Measurements from ENCODE around the gene PACS1. TPM values are rescaled to one million over a fixed set of nuclear protein-coding genes. Genes with fewer than 3 reads are reported as not detected.
"Not testable (repeated sequence)": the region's sequence is repeated elsewhere in the genome, so short reads cannot be mapped to it uniquely, and the experiment has no call there.

PACS1 gene
- total RNA-seq, 1 experiment from 2014 or later, result 13.0 TPM

DNA sequence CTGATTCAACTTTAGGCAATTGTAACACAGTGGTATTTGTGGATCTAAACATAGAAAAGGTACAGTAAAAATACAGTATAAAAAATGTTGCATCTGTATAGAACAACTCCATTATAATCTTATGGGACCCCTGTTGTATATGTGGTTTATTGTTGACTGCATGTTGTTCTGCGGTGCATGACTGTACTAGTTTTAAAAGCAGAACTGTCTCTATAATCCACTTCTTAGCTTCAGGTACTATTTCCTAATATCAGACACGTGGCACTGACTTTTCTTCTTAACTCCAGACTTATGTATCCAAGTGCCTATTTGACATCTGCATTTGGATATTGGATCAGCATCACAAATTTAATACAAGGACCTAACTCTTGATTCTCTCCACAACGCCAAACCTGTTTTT lies 41.1 kb downstream of the PACS1 start:
- DNase-seq (ENCODE audit: low read depth), result no peak

DNA sequence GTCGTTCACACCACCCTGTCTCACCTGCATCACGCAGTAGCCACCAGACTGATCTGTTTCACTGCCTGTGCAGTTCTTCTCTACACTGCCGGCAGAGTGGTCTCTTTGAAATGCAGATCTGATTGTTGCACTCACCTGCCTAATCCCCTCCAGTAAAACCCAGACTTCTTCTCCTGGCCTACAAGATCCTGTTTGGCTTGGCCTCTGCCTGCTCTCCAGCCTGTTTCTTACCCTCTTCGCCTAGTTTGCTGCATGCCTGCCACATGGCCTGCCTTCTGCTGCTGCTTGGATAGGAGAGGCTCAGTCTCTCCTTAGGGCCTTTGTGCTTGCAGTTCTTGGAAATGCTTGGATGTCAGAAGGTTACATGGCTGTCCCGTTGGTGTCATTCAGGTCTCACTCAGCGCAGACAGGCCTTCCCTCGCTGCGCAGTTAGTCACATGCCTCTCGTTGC lies 42.0 kb downstream of the PACS1 start:
- DNase-seq (ENCODE audit: low read depth), result no peak

DNA sequence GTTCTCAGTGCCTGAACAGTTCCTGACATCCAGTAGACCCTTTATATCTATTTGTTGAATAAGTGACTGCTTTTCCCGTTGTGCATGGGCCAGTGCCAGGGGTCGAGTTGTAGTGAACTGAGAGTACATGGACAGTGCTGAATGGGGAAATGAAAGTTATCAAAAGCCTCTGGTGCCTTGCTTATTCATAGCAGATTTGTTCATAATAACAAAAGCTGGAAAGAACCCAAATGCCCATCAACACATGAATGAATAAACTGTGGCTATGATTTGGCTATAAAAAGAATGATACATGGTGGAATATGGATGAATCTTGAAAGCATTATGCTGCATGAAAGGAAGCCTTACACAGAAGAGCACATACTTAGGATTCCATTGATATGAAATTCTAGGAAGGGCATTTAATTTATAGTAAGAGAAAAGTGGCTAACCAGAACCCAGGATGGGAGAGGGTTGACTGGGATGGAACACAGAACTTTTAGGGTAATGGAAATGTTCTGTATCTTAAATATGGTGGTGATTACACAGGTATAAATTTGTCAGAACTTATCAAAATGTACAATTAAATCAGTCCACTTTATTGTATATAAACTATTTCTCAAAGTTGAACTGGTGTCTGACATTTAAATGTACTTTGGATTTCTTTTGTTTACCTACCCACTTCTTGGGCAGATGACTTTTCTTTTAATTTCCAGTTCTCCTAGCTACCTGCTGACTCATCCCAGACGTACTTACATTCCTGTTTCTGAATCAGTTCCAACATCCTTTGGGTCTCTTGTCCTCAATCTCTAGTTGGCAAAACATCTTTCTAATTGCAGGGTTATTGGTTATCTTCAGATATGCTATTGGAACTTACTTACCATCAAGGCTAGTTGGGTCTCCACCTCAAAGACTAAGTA lies 42.8 kb downstream of the PACS1 start:
- peak; percentile 78 for DNase-seq (ENCODE audit: low read depth)

DNA sequence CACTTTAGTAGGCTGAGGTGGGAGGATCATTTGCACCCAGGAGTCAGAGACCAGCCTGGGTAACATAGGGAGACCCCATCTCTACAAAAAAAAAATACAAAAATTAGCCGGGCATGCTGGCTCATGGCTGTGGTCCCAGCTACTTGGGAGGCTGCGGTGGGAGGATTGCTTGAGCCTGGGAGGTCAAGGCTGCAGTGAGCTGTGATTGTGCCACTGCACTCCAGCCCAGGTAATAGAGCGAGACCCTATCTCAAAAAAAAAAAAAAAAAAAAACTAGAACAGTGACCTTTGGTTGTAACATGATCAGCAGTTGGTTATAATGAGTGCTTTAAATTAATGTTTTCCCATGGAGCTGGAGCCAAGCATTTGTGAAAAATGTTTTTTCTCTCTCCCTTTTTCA lies 44.9 kb downstream of the PACS1 start:
- not testable (repeated sequence) for DNase-seq (ENCODE audit: low read depth)

DNA sequence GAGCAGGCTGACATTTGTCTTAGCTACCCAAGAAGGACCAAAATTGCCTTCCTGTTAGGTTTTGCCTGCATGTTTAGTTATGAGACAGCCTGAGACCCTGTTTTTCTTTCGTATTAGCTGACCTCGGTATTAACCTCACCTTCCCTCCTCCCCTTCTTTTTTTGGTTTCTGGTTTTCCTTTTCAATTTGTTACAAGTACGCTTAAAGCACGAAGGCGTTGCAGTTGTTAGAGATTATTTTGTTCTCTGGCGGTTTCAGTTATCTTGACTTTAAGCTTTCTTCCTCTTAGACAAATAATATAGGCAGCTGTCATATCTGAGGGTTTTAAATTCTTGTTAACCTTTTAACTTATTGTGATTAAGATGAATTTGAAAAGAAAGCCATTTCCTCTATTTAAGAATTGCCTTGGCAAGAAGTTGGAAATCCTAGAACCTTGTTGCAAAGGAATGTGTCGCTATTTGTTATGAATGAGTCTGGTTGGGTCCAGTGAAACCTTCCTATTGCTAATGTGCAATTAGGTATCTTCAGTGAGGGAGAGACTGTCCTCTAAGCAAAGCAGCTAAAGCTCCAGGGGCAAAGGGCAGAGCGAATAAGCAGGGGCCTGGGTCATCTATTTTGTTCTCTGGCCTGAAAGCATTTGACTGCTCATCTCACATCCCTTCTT lies 45.7 kb downstream of the PACS1 start:
- peak; percentile 37 for DNase-seq (ENCODE audit: low read depth)

DNA sequence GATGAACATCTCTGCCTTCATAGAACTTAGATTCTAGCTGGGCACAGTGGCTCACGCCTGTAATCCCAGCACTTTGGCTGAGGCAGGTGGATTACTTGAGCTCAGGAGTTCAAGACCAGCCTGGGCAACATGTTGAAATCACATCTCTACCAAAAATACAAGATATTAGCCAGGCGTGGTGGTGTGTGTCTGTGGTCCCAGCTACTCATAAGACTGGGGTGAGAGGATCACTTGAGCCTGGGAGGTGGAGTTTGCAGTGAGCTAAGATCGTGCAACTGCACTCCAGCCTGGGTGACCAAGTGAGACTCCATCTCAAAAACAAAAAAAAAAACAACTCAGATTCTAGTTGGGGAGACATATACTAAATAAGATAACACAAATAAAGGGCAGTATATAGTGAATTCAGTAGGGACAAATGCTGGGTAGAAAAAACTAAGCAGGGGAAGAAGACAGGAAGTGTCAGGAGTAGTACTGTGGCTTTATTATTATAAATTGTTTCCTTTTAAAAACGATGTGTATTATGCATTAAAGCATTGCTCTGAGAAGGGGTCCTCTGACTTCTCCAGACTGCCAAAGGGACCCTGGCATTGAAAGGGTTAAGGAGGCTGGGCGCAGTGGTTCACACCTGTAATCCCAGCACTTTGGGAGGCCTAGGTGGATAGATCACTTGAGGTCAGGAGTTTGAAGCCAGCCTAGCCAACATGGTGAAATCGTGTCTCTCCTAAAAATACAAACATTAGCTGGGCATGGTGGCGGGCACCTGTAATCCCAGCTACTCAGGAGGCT lies 46.7 kb downstream of the PACS1 start:
- no peak for DNase-seq (ENCODE audit: low read depth)

DNA sequence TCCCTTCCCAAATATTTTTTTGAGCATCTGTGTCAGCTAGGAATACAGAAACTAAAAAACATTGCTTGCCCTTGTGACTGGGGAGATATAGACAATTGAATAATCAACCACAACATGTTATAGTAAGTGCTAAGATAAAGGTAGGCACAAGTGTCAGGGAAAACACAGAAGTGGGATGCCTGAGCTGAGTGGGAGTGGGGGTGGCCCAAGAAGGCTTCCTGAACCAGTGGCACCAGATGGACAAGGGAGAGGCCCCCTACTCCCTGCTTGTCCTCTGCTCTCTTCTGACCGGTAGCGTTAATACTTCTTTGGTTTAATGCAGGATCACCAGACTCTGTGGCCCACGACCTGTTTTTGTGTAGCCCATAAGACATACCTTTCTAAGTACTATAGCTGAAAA lies 48.8 kb downstream of the PACS1 start:
- no peak for DNase-seq (ENCODE audit: low read depth)

DNA sequence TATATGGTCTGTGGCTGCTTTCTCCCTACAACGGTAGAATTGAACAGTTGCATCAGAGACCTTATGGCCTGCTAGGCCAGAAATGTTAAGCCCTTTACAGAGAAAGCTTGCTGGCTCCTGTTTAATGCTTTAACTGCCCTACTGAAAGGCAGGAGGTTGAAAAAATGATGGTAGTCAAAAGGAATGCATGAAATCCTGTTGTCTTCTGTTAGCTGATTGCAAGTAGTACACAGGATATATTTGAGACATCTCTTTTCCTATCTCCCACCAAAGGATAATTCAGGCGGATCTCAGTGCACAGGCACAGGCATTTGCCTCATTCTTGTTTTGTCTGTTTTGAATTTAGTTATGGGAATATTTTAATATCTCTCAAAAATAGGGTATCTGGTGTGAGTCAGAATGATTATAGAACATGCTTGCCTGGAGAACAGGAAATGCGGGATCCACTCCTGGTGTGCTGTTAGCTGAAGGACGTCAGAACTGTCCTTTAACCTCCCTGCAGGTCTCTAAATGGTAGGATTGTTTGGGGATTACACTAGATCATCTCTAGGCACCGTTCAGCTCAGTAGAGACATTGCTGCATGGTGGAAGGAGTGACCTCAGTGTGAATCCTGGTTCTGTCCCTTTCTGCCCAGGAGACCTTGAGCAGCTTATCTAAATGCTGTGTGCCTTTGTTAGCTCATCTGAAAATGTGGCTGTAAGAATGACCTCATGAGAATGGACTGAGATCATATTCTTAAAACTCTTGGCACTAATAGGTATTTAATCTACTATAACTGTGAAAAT lies 49.5 kb downstream of the PACS1 start:
- DNase-seq (ENCODE audit: low read depth), result peak; percentile 78

DNA sequence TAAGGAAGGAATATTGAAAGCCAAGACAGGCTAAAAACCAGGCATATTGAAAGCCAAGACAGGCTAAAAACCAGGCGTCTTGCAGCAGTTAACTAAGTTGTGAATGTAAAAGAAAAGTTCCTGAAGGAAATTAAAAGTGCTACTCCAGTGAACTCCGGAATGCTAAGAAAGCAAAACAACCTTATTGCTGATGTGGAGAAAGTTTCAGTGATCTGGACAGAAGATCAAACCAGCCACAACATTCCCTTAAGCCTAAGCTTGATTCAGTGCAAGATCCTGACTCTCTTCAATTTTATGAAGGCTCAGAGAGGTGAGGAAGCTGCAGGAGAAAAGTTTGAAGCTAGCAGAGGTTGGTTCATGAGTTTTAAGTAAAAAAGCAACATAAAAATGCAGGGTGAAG lies 51.4 kb downstream of the PACS1 start:
- no peak for DNase-seq (ENCODE audit: low read depth)

DNA sequence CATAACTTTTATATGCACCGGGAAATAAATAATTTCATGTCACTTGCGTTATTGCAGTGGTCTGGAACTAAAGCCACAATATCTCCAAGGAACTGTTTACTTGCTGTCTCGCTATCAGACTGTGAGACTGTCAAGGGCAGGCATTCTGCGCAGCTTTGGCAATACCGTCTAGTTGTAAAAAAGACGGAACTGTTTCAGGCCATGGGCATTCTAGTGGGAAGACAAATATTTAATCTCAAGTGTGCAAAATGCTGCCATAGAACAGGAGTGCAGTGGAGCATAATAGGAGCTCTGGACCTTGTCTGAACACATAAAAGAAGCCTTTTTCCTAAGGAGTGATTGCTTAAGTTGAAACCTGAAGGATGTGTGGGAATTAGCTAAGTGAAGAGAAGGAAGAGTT lies 53.8 kb downstream of the PACS1 start:
- no peak for DNase-seq (ENCODE audit: low read depth)

DNA sequence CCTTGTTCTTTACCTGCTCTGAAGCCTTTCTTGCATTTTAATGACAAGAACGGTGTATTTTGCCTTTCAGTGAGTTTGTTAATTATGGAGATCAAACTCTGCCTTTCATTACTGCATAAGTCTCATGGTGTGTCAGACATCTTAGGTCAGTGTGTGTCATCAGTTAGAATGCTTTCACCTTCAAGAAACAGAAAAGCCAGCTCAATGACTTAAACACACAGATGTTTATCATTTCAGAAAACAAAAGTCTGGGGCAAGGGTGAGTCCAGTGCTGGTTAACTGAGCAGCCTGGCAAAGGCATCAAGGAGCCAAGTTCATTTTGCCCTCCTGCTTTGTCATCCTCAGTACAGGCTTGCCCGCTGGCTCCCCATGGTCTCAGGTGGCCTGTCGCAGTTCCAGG lies 54.5 kb downstream of the PACS1 start:
- DNase-seq (ENCODE audit: low read depth), result peak; percentile 54

DNA sequence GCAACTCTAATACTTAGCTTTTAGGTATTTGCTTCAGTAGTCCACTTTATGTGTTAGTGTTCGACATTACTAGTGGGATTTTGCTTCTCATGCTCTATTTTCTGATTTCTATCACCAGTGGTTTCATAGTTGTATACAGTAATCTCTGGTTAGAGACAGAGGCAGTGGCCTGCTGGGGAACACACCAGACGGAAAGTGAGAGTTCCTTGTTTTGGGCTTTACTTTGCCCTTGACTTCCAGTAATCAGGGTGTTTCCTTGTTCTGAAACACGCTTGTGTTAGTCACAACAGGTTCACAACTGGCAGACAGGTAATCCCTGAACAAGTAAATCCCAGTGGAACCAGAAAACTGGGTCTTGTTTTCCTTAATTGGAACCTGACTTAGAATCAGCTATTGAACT lies 56.0 kb downstream of the PACS1 start:
- no peak for DNase-seq (ENCODE audit: low read depth)

DNA sequence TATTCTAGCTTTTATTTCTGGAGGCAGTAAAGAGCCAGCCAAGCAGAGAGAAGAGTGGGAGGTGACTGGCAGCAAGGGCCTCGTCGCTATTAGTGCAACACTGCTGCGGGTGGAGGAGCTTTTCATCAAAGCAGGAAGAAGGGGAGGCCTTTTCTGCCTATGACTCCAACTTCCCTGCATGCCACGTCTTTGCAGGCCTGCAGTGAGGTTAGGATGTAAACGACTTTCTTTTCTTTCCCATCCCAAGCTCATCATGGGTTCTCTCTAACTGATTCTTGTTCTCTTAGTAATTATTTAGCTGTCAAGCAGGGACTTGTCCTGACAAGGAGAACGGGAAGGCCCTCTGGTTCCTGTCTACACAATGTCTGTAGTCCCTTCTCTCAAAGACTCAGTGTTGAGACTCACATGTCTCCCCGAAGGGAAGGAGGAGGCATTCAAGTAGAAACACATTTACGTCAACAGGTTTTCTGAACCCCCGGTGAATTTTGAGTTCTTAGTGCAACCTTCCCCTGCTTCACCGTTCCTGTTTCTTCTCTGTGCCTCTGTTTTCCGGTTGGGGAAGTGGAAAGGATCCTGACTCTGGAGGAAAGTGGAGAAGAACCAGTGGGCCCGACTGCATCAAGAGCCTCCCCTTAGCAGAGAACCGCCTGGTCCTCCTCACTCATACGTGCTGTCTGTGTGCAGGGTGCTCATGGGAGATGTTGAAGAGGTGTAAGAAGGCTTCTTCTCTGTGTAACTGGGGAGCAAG lies 56.9 kb downstream of the PACS1 start:
- DNase-seq (ENCODE audit: low read depth), result peak; percentile 66

DNA sequence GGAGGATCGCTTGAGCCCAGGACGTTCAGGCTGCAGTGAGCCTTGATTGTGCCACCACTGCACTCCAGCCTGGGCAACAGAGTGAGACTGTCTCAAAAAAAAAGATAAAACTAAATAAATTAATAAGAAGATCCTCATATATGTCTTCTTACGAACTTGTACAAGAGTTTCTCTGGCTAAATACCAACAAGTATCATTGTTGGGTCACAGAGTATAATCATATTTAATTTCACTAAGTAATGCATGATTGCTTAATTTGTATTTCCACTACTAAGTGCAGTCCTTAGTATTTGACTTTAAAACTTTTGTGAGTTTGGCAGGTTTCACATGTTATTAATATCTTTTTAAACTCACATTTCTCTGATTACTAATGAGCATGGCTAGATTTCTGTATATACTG lies 60.9 kb downstream of the PACS1 start:
- no peak for DNase-seq (ENCODE audit: low read depth)

DNA sequence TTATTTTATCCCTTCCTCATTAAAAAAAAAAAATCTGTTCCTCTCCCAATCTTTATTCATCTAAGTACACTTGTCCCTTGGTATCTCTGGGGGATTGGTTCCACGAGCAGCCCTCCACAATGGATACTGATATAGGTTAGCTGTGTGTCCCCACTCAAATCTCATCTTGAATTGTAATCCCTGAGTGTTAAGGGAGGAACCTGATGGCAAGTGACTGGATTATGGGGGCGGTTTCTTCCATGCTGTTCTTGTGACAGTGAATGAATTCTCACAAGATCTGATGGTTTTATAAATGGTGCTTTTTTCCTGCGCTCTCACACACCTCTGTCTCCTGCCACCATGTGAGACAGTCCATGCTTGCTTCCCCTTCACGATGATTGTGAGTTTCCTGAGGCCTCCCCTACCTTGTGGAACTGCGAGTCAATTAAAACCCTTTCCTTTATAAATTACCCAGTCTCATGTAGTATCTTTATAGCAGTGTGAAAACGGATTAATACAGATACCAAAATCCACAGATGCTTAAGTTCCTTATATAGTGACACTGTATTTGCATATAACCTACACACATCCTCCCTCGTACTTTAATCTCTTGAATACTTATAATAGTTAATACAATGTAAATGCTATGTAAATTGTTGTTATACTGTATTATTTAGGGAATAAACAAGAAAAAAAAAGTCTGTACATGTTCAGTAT lies 62.0 kb downstream of the PACS1 start:
- DNase-seq (ENCODE audit: low read depth), result no peak

DNA sequence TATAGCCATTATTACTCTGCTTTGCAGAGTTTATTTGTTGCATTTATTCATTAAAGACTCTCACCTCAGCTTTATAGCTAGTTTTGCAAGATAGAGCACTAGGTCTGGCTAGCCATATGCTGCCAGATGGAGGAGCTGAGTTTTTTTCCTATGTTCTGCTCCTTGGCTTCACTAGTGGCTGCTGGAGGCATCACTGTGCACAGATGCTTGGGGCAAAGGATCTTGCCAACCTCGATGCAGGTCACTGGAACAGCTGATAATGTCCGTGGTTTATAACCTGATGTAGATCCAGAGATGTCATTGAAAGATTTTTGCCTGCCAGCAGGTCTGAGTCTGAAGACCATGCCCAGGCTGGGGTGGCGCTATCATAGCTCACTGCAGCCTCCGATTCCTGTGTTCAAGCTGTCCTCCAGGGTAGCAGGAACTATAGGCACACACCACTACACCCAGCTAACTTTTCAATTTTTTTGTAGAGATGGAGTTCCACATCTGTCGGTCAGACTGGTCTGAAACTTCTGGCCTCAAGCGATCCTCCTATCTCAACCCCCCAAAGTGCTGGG lies 63.2 kb downstream of the PACS1 start:
- DNase-seq (ENCODE audit: low read depth), result no peak

DNA sequence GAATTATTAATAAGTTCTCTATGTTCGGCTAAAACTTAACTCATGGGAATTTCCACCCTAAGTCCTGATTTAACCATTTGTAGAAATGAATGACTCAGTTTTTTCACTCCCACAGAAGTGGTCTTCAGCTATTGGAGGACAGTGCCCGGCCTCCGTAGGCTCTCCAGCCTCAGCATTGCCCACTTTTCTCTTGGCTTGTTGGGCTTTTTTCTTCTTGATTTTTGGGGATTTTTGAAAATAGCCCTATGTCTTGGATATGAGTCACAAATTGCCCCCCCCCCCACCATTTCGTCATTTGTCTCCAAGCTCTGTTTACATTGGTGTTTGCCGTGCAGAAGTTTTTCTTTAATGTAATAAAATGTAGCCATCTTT lies 66.7 kb downstream of the PACS1 start:
- peak; percentile 35 for DNase-seq (ENCODE audit: low read depth)

DNA sequence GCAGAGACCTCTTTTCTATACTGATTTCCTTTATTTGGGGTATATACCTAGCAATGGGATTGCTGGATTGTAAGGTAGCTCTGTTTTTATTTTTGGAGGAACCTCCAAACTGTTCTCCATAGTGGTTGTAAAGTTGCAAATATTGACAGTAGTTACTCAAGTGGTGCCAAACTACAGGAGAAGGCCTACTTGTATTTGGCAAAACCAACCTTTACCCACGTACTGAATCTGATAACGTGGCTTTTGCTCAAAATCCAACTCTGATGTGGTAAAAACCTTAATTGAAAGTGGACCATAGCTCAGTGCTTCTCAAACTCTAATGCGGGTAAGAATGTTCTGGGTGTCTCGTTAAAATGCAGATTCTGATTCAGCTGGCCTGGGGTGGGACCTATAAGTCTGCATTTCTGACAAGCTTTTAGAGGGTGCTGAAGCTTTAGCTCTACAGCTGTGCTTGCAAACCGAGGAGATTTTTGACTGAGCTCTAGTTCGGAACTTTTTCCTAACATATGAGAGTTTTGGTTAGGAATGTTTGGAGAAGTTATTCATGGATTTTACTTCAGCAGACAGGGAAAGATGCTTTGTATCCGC lies 69.8 kb downstream of the PACS1 start:
- no peak for DNase-seq (ENCODE audit: low read depth)
